Measurements from ENCODE around the gene CASP2. TPM values are rescaled to one million over a fixed set of nuclear protein-coding genes. Genes with fewer than 3 reads are reported as not detected.
A peak's percentile ranks its signal among the peaks of the same experiment; 100 is the strongest.

Gene CASP2
- polyA plus RNA-seq, 2 donors = 6.6 to 7.2 TPM

GRCh38 chr7:143300959-143301935 is 13.1 kb downstream of the CASP2 start:
- 72 to 80% methylated on average over 8 of the region's 8 CpGs for WGBS, 2 donors
- Histone ChIP-seq H3K27ac (ENCODE audit: low read depth in 2 of 2, low read length in 1 of 2) (no peak overlapping the region), H3K36me3 (ENCODE audit: control insufficient read depth in 2 of 2, insufficient read depth in 2 of 2, low read length in 1 of 2) (peaks cover 20 to 24% of the 10 kb centered on the region in 2 donors), H3K4me3 (ENCODE audit: low read depth in 1 of 2, low read length in 2 of 2) (no peak overlapping the region), H3K27me3 (ENCODE audit: control insufficient read depth in 1 of 2, insufficient read depth in 2 of 2, low read length in 2 of 2) (no peaks in the 10 kb centered on the region), H3K4me1 (ENCODE audit: control insufficient read depth in 2 of 2, insufficient read depth in 2 of 2, low read length in 1 of 2) (peaks cover 0 to 2% of the 10 kb centered on the region in 2 donors), H3K9me3 (ENCODE audit: control insufficient read depth in 2 of 2, insufficient read depth in 1 of 2, low read depth in 1 of 2, low read length in 1 of 2) (no peaks in the 10 kb centered on the region)

- H3K27me3 ChIP-seq (ENCODE audit: control insufficient read depth in 1 of 2, insufficient read depth in 2 of 2, low read length in 2 of 2) = no peaks in the 10 kb centered on the region
- H3K9me3 ChIP-seq (ENCODE audit: control insufficient read depth in 2 of 2, insufficient read depth in 1 of 2, low read depth in 1 of 2, low read length in 1 of 2) = no peaks in the 10 kb centered on the region
- peaks cover 19 to 27% of the 10 kb centered on the region in 2 donors for H3K36me3 ChIP-seq (ENCODE audit: control insufficient read depth in 2 of 2, insufficient read depth in 2 of 2, low read length in 1 of 2)
- H3K27ac ChIP-seq (ENCODE audit: low read depth in 2 of 2, low read length in 1 of 2) = no peak overlapping the region
- WGBS, 2 donors = 72 to 85% methylated on average over 10 of the region's 10 CpGs
- H3K4me3 ChIP-seq (ENCODE audit: low read depth in 1 of 2, low read length in 2 of 2) = no peak overlapping the region
- H3K4me1 ChIP-seq (ENCODE audit: control insufficient read depth in 2 of 2, insufficient read depth in 2 of 2, low read length in 1 of 2) = peaks cover 0 to 2% of the 10 kb centered on the region in 2 donors
Observed at GRCh38 chr7:143303733-143304132, 15.6 kb downstream of the CASP2 start.

GRCh38 chr7:143304938-143305337 is 16.8 kb downstream of the CASP2 start:
- peaks cover 0 to 2% of the 10 kb centered on the region in 2 donors for H3K4me1 ChIP-seq (ENCODE audit: control insufficient read depth in 2 of 2, insufficient read depth in 2 of 2, low read length in 1 of 2)
- H3K36me3 ChIP-seq (ENCODE audit: control insufficient read depth in 2 of 2, insufficient read depth in 2 of 2, low read length in 1 of 2) = peaks cover 16 to 24% of the 10 kb centered on the region in 2 donors
- H3K9me3 ChIP-seq (ENCODE audit: control insufficient read depth in 2 of 2, insufficient read depth in 1 of 2, low read depth in 1 of 2, low read length in 1 of 2) = no peaks in the 10 kb centered on the region
- no peak overlapping the region for H3K27ac ChIP-seq (ENCODE audit: low read depth in 2 of 2, low read length in 1 of 2)
- no peaks in the 10 kb centered on the region for H3K27me3 ChIP-seq (ENCODE audit: control insufficient read depth in 1 of 2, insufficient read depth in 2 of 2, low read length in 2 of 2)
- WGBS, 2 donors = 89% methylated on average over 6 of the region's 6 CpGs
- H3K4me3 ChIP-seq (ENCODE audit: low read depth in 1 of 2, low read length in 2 of 2) = no peak overlapping the region

- H3K9me3 ChIP-seq (ENCODE audit: control insufficient read depth in 2 of 2, insufficient read depth in 1 of 2, low read depth in 1 of 2, low read length in 1 of 2) = no peaks in the 10 kb centered on the region
- no peaks in the 10 kb centered on the region for H3K27me3 ChIP-seq (ENCODE audit: control insufficient read depth in 1 of 2, insufficient read depth in 2 of 2, low read length in 2 of 2)
- no peak overlapping the region for H3K27ac ChIP-seq (ENCODE audit: low read depth in 2 of 2, low read length in 1 of 2)
- H3K4me1 ChIP-seq (ENCODE audit: control insufficient read depth in 2 of 2, insufficient read depth in 2 of 2, low read length in 1 of 2) = peaks cover 0 to 2% of the 10 kb centered on the region in 2 donors
- H3K36me3 ChIP-seq (ENCODE audit: control insufficient read depth in 2 of 2, insufficient read depth in 2 of 2, low read length in 1 of 2) = peaks cover 12 to 19% of the 10 kb centered on the region in 2 donors
- 56 to 67% methylated on average over 10 of the region's 10 CpGs for WGBS, 2 donors
- H3K4me3 ChIP-seq (ENCODE audit: low read depth in 1 of 2, low read length in 2 of 2) = no peak overlapping the region
Observed at GRCh38 chr7:143305423-143306070, 17.4 kb downstream of the CASP2 start.

GRCh38 chr7:143308632-143309031 is 20.5 kb downstream of the CASP2 start:
- no peak overlapping the region for H3K4me3 ChIP-seq (ENCODE audit: low read depth in 1 of 2, low read length in 2 of 2)
- no peaks in the 10 kb centered on the region for H3K9me3 ChIP-seq (ENCODE audit: control insufficient read depth in 2 of 2, insufficient read depth in 1 of 2, low read depth in 1 of 2, low read length in 1 of 2)
- no peaks in the 10 kb centered on the region for H3K27me3 ChIP-seq (ENCODE audit: control insufficient read depth in 1 of 2, insufficient read depth in 2 of 2, low read length in 2 of 2)
- 98 to 100% methylated on average over 2 of the region's 2 CpGs for WGBS, 2 donors
- H3K4me1 ChIP-seq (ENCODE audit: control insufficient read depth in 2 of 2, insufficient read depth in 2 of 2, low read length in 1 of 2) = peaks cover 0 to 2% of the 10 kb centered on the region in 2 donors
- H3K27ac ChIP-seq (ENCODE audit: low read depth in 2 of 2, low read length in 1 of 2) = no peak overlapping the region
- H3K36me3 ChIP-seq (ENCODE audit: control insufficient read depth in 2 of 2, insufficient read depth in 2 of 2, low read length in 1 of 2) = peaks cover 12 to 18% of the 10 kb centered on the region in 2 donors

GRCh38 chr7:143314127-143314526 is 26.0 kb downstream of the CASP2 start:
- no peak overlapping the region for H3K4me3 ChIP-seq (ENCODE audit: low read depth in 1 of 2, low read length in 2 of 2)
- no peaks in the 10 kb centered on the region for H3K27me3 ChIP-seq (ENCODE audit: control insufficient read depth in 1 of 2, insufficient read depth in 2 of 2, low read length in 2 of 2)
- no peaks in the 10 kb centered on the region for H3K36me3 ChIP-seq (ENCODE audit: control insufficient read depth in 2 of 2, insufficient read depth in 2 of 2, low read length in 1 of 2)

GRCh38 chr7:143315776-143316175 is 27.6 kb downstream of the CASP2 start, which contains the start of gene CLCN1:
Gene CLCN1, plus strand, starts transcription at chr7:143316111. Its CDS starts 102 bp downstream, at chr7:143316213.
- no peaks in the 10 kb centered on the region for H3K27me3 ChIP-seq (ENCODE audit: control insufficient read depth in 1 of 2, insufficient read depth in 2 of 2, low read length in 2 of 2)
- no peak within 1 kb of the TSS for H3K4me3 ChIP-seq (ENCODE audit: low read depth in 1 of 2, low read length in 2 of 2)
- no peaks in the 10 kb centered on the region for H3K9me3 ChIP-seq (ENCODE audit: control insufficient read depth in 2 of 2, insufficient read depth in 1 of 2, low read depth in 1 of 2, low read length in 1 of 2)
- H3K27ac ChIP-seq (ENCODE audit: low read depth in 2 of 2, low read length in 1 of 2) = no peak within 1 kb of the TSS
- H3K36me3 ChIP-seq (ENCODE audit: control insufficient read depth in 2 of 2, insufficient read depth in 2 of 2, low read length in 1 of 2) = no peaks in the 10 kb centered on the region
- 85 to 86% methylated on average over 5 of the region's 5 CpGs for WGBS, 2 donors
- H3K4me1 ChIP-seq (ENCODE audit: control insufficient read depth in 2 of 2, insufficient read depth in 2 of 2, low read length in 1 of 2) = peaks cover 0 to 7% of the 10 kb centered on the region in 2 donors

More at GRCh38 chr7:143314127-143314526, 26.0 kb downstream of the CASP2 start:
- Histone ChIP-seq H3K9me3 (ENCODE audit: control insufficient read depth in 2 of 2, insufficient read depth in 1 of 2, low read depth in 1 of 2, low read length in 1 of 2) (no peaks in the 10 kb centered on the region), H3K4me1 (ENCODE audit: control insufficient read depth in 2 of 2, insufficient read depth in 2 of 2, low read length in 1 of 2) (peaks cover 0 to 4% of the 10 kb centered on the region in 2 donors), H3K27ac (ENCODE audit: low read depth in 2 of 2, low read length in 1 of 2) (no peak overlapping the region)

- Histone ChIP-seq H3K9me3 (ENCODE audit: control insufficient read depth in 2 of 2, insufficient read depth in 1 of 2, low read depth in 1 of 2, low read length in 1 of 2) (no peaks in the 10 kb centered on the region), H3K4me3 (ENCODE audit: low read depth in 1 of 2, low read length in 2 of 2) (no peak overlapping the region)
- 88 to 90% methylated on average over 4 of the region's 4 CpGs for WGBS, 2 donors
Observed at GRCh38 chr7:143316492-143316891, 28.3 kb downstream of the CASP2 start.

GRCh38 chr7:143318661-143319060 is 30.5 kb downstream of the CASP2 start:
- H3K27ac ChIP-seq (ENCODE audit: low read depth in 2 of 2, low read length in 1 of 2) = peak overlapping the region; percentile 45 to 77
- H3K9me3 ChIP-seq (ENCODE audit: control insufficient read depth in 2 of 2, insufficient read depth in 1 of 2, low read depth in 1 of 2, low read length in 1 of 2) = no peaks in the 10 kb centered on the region
- peaks cover 0 to 11% of the 10 kb centered on the region in 2 donors for H3K4me1 ChIP-seq (ENCODE audit: control insufficient read depth in 2 of 2, insufficient read depth in 2 of 2, low read length in 1 of 2)
- H3K27me3 ChIP-seq (ENCODE audit: control insufficient read depth in 1 of 2, insufficient read depth in 2 of 2, low read length in 2 of 2) = no peaks in the 10 kb centered on the region
- 46 to 56% methylated on average over 5 of the region's 5 CpGs for WGBS, 2 donors
- H3K36me3 ChIP-seq (ENCODE audit: control insufficient read depth in 2 of 2, insufficient read depth in 2 of 2, low read length in 1 of 2) = no peaks in the 10 kb centered on the region
- no peak overlapping the region for H3K4me3 ChIP-seq (ENCODE audit: low read depth in 1 of 2, low read length in 2 of 2)

More at GRCh38 chr7:143316492-143316891, 28.3 kb downstream of the CASP2 start:
- H3K4me1 ChIP-seq (ENCODE audit: control insufficient read depth in 2 of 2, insufficient read depth in 2 of 2, low read length in 1 of 2) = peaks cover 0 to 9% of the 10 kb centered on the region in 2 donors
- no peaks in the 10 kb centered on the region for H3K36me3 ChIP-seq (ENCODE audit: control insufficient read depth in 2 of 2, insufficient read depth in 2 of 2, low read length in 1 of 2)
- H3K27me3 ChIP-seq (ENCODE audit: control insufficient read depth in 1 of 2, insufficient read depth in 2 of 2, low read length in 2 of 2) = no peaks in the 10 kb centered on the region
- no peak overlapping the region for H3K27ac ChIP-seq (ENCODE audit: low read depth in 2 of 2, low read length in 1 of 2)

Measured in esophagus (tissue), 2 donors.